ENCODE results near the gene RREB1. TPM values are rescaled to one million over a fixed set of nuclear protein-coding genes. Genes with fewer than 3 reads are reported as not detected.

Gene RREB1
- total RNA-seq, 1 experiment from 2014 or later = 7.0 TPM

GRCh38 chr6:7193122-7193521 lies 85.4 kb downstream of the RREB1 start:
- no peak for DNase-seq (ENCODE audit: low read depth)

GRCh38 chr6:7194657-7195056 lies 86.9 kb downstream of the RREB1 start:
- no peak for DNase-seq (ENCODE audit: low read depth)

GRCh38 chr6:7195339-7196018 lies 87.7 kb downstream of the RREB1 start:
- no peak for DNase-seq (ENCODE audit: low read depth)

- DNase-seq (ENCODE audit: low read depth) = no peak
Measured at GRCh38 chr6:7196019-7196402, 88.2 kb downstream of the RREB1 start.

GRCh38 chr6:7196685-7197283 lies 89.0 kb downstream of the RREB1 start:
- DNase-seq (ENCODE audit: low read depth) = no peak

GRCh38 chr6:7197747-7198146 lies 90.0 kb downstream of the RREB1 start:
- no peak for DNase-seq (ENCODE audit: low read depth)

GRCh38 chr6:7198833-7199800 lies 91.4 kb downstream of the RREB1 start:
- no peak for DNase-seq (ENCODE audit: low read depth)

GRCh38 chr6:7200598-7201443 lies 93.1 kb downstream of the RREB1 start:
- DNase-seq (ENCODE audit: low read depth) = no peak

GRCh38 chr6:7201444-7201731 lies 93.6 kb downstream of the RREB1 start:
- no peak for DNase-seq (ENCODE audit: low read depth)

- DNase-seq (ENCODE audit: low read depth) = no peak
Measured at GRCh38 chr6:7201732-7202541, 94.2 kb downstream of the RREB1 start.

- no peak for DNase-seq (ENCODE audit: low read depth)
Measured at GRCh38 chr6:7202950-7203349, 95.2 kb downstream of the RREB1 start.

- no peak for DNase-seq (ENCODE audit: low read depth)
Measured at GRCh38 chr6:7203939-7204338, 96.2 kb downstream of the RREB1 start.

- no peak for DNase-seq (ENCODE audit: low read depth)
Measured at GRCh38 chr6:7204726-7205125, 97.0 kb downstream of the RREB1 start.

GRCh38 chr6:7207720-7208119 lies 100.0 kb downstream of the RREB1 start:
- DNase-seq (ENCODE audit: low read depth) = no peak

- DNase-seq (ENCODE audit: low read depth) = no peak
Measured at GRCh38 chr6:7213416-7213815, 105.7 kb downstream of the RREB1 start.

- no peak for DNase-seq (ENCODE audit: low read depth)
Measured at GRCh38 chr6:7214468-7214867, 106.7 kb downstream of the RREB1 start.

GRCh38 chr6:7215131-7215530 lies 107.4 kb downstream of the RREB1 start:
- no peak for DNase-seq (ENCODE audit: low read depth)

- no peak for DNase-seq (ENCODE audit: low read depth)
Measured at GRCh38 chr6:7215798-7216231, 108.1 kb downstream of the RREB1 start.

- DNase-seq (ENCODE audit: low read depth) = no peak
Measured at GRCh38 chr6:7216941-7217621, 109.3 kb downstream of the RREB1 start.

GRCh38 chr6:7218406-7218988 lies 110.7 kb downstream of the RREB1 start:
- DNase-seq (ENCODE audit: low read depth) = no peak

Measured in Daoy (cell line).